ENCODE results near the gene ZXDC.

- TF ChIP-seq ZZZ3 (IDR thresholded peaks at IDR 0.05): no peak
- no peak for TF ChIP-seq ETS2 (tag; IDR thresholded peaks at IDR 0.05; ENCODE audit: borderline replicate concordance, poor library complexity, severe bottlenecking)
- TF ChIP-seq CTCF (IDR thresholded peaks at IDR 0.05 in 2 of 3, conservative IDR thresholded peaks at IDR 0.05 in 1 of 3; ENCODE audit: insufficient read depth in 2 of 3, low read depth in 1 of 3, low read length in 3 of 3): no peak
- TF ChIP-seq CBX5 (IDR thresholded peaks at IDR 0.05; ENCODE audit: borderline replicate concordance, low read depth): no peak
- TF ChIP-seq ZNF696 (CRISPR knock-in tag; conservative IDR thresholded peaks at IDR 0.05): no peak
- TF ChIP-seq POLR2AphosphoS5 (IDR thresholded peaks at IDR 0.05; ENCODE audit: control insufficient read depth, insufficient read depth, low read depth, low read length): no peak
- no peak for TF ChIP-seq MEF2A (IDR thresholded peaks at IDR 0.05; ENCODE audit: control insufficient read depth, low read depth, low read length)
- TF ChIP-seq DIDO1 (tag; IDR thresholded peaks at IDR 0.05; ENCODE audit: low read depth): no peak
- no peak for TF ChIP-seq HDAC6 (IDR thresholded peaks at IDR 0.05; ENCODE audit: low read depth, low read length)
- no peak for TF ChIP-seq EP300 (IDR thresholded peaks at IDR 0.05; ENCODE audit: low read length)
- no peak for TF ChIP-seq HOMEZ (CRISPR knock-in tag; IDR thresholded peaks at IDR 0.05)
- no peak for TF ChIP-seq ZNF3 (CRISPR knock-in tag; IDR thresholded peaks at IDR 0.05)
Observed at GRCh38 chr3:126467611-126467955, 8.1 kb downstream of the ZXDC start.
